Measurements from ENCODE around the gene RHAG.

Gene RHAG

GRCh38 chr6:49646130-49646824 is 9.6 kb upstream of the RHAG start:
- no peak for TF ChIP-seq HIC1 (tag by site-specific recombination; IDR thresholded peaks at IDR 0.05)
- TF ChIP-seq ZNF221 (tag by site-specific recombination; IDR thresholded peaks at IDR 0.05; ENCODE audit: borderline replicate concordance): no peak
- no peak for TF ChIP-seq ZNF324 (tag by site-specific recombination; IDR thresholded peaks at IDR 0.05)
- no peak for TF ChIP-seq ZSCAN4 (tag by site-specific recombination; IDR thresholded peaks at IDR 0.05)
- TF ChIP-seq ZNF529 (tag by site-specific recombination; IDR thresholded peaks at IDR 0.05; ENCODE audit: insufficient replicate concordance): no peak
- TF ChIP-seq KLF10 (tag by site-specific recombination; IDR thresholded peaks at IDR 0.05): no peak
- TF ChIP-seq ZNF404 (tag by site-specific recombination; IDR thresholded peaks at IDR 0.05): no peak
- TF ChIP-seq YY1 (tag by site-specific recombination; IDR thresholded peaks at IDR 0.05): no peak
- TF ChIP-seq ZNF157 (tag by site-specific recombination; IDR thresholded peaks at IDR 0.05): no peak
- TF ChIP-seq ZXDB (tag by site-specific recombination; IDR thresholded peaks at IDR 0.05): no peak
- TF ChIP-seq ZNF132 (tag by site-specific recombination; IDR thresholded peaks at IDR 0.05; ENCODE audit: borderline replicate concordance): no peak
- TF ChIP-seq GLIS2 (tag by site-specific recombination; IDR thresholded peaks at IDR 0.05): no peak
- TF ChIP-seq ZNF555 (tag by site-specific recombination; conservative IDR thresholded peaks at IDR 0.05): no peak
- no peak for TF ChIP-seq ZNF843 (tag by site-specific recombination; IDR thresholded peaks at IDR 0.05)
- TF ChIP-seq ZNF2 (tag by site-specific recombination; IDR thresholded peaks at IDR 0.05): no peak
- Histone ChIP-seq H3K9me3 (ENCODE audit: control insufficient read depth, insufficient read depth, low read depth, low read length) (no peaks in the 10 kb centered on the region), H3K4me1 (ENCODE audit: control insufficient read depth, insufficient read depth, low read length) (no peaks in the 10 kb centered on the region), H3K4me3 (ENCODE audit: low read depth, low read length) (no peak overlapping the region), H3K36me3 (ENCODE audit: control insufficient read depth in 2 of 2, insufficient read depth in 1 of 2, low read length in 2 of 2) (no peaks in the 10 kb centered on the region), H3K27ac (ENCODE audit: extremely low read depth, low read depth, low read length) (no peak overlapping the region)
- ChIA-PET CTCF (interaction anchor here (0.7 to 1.1 kb wide), 2 partner anchors 26 to 40 kb away, joined by 3 to 5 read pairs; no protein-coding TSS in a partner anchor), POLR2A (no interaction called here)

GRCh38 chr6:49645139-49645538 is 8.5 kb upstream of the RHAG start:
- ChIA-PET POLR2A (no interaction called here), CTCF (no interaction called here)
- Histone ChIP-seq H3K9me3 (ENCODE audit: control insufficient read depth, insufficient read depth, low read depth, low read length) (no peaks in the 10 kb centered on the region), H3K27ac (ENCODE audit: extremely low read depth, low read depth, low read length) (no peak overlapping the region), H3K4me3 (ENCODE audit: low read depth, low read length) (no peak overlapping the region), H3K36me3 (ENCODE audit: control insufficient read depth in 2 of 2, insufficient read depth in 1 of 2, low read length in 2 of 2) (no peaks in the 10 kb centered on the region), H3K4me1 (ENCODE audit: control insufficient read depth, insufficient read depth, low read length) (no peaks in the 10 kb centered on the region)
- TF ChIP-seq ZNF292 (tag by site-specific recombination; IDR thresholded peaks at IDR 0.05; ENCODE audit: borderline replicate concordance, low read depth) (no peak), ZIC2 (tag by site-specific recombination; IDR thresholded peaks at IDR 0.05) (no peak), HOXD13 (CRISPR knock-in tag; IDR thresholded peaks at IDR 0.05; ENCODE audit: borderline replicate concordance) (no peak), SP3 (tag by site-specific recombination; IDR thresholded peaks at IDR 0.05) (no peak), ZSCAN23 (tag by site-specific recombination; IDR thresholded peaks at IDR 0.05) (no peak), ZNF626 (tag by site-specific recombination; IDR thresholded peaks at IDR 0.05) (no peak), ZNF629 (tag by site-specific recombination; IDR thresholded peaks at IDR 0.05) (no peak), ZNF449 (tag by site-specific recombination; IDR thresholded peaks at IDR 0.05) (no peak), KLF7 (tag by site-specific recombination; IDR thresholded peaks at IDR 0.05; ENCODE audit: borderline replicate concordance) (no peak), KLF16 (tag by site-specific recombination; IDR thresholded peaks at IDR 0.05) (no peak), ZNF280C (tag by site-specific recombination; IDR thresholded peaks at IDR 0.05) (no peak), ZNF571 (tag by site-specific recombination; IDR thresholded peaks at IDR 0.05) (no peak), ZNF19 (tag by site-specific recombination; IDR thresholded peaks at IDR 0.05; ENCODE audit: low read depth) (no peak)

All from HEK293 (cell line).